Epithelial cell of esophagus (primary cell): Measurements from ENCODE around the gene KCNG1.

Experiments used
- DNase-seq: peaks from one replicate; pipeline ENCODE4 v3.0.0; 2010; ENCODE audit warnings: low read depth
- H3K4me3 ChIP-seq: 2 replicates; pipeline ENCODE4 v1.5.1; 2011; ENCODE audit warnings: mild to moderate bottlenecking, low read length, control low read depth
- TF ChIP-seq, protein P1 (sequence below): IDR thresholded peaks from 2 replicates; pipeline ENCODE4 v1.5.1; 2011; ENCODE audit warnings: low read depth, mild to moderate bottlenecking, low read length, control low read depth, inconsistent platforms; ENCODE audit not compliant: insufficient read depth; ENCODE audit errors: missing control alignments

KCNG1 gene

DNA sequence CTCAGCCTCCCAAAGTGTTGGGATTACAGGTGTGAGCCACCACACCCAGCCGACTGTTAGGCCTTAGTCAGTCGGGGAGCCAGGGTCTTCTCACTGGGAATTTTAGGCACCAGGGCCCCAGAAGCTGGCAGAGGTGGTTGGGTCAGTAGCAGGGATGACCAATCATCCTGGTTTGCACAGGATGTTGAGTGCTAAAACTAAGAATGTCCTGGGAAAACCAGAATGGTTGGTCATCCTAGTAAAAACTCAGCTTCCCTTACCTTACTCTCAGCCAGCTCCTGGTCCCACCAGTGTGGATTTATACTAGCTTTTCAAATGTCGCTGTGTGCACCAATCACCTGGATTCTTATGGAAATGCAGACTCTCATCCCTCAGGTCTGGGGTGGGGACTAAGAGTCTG lies 31.8 kb downstream of the KCNG1 start:
- TF ChIP-seq, protein P1, sequence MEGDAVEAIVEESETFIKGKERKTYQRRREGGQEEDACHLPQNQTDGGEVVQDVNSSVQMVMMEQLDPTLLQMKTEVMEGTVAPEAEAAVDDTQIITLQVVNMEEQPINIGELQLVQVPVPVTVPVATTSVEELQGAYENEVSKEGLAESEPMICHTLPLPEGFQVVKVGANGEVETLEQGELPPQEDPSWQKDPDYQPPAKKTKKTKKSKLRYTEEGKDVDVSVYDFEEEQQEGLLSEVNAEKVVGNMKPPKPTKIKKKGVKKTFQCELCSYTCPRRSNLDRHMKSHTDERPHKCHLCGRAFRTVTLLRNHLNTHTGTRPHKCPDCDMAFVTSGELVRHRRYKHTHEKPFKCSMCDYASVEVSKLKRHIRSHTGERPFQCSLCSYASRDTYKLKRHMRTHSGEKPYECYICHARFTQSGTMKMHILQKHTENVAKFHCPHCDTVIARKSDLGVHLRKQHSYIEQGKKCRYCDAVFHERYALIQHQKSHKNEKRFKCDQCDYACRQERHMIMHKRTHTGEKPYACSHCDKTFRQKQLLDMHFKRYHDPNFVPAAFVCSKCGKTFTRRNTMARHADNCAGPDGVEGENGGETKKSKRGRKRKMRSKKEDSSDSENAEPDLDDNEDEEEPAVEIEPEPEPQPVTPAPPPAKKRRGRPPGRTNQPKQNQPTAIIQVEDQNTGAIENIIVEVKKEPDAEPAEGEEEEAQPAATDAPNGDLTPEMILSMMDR: no peak
- H3K4me3 ChIP-seq: no peak overlapping the region
- DNase-seq: peak; percentile 27

DNA sequence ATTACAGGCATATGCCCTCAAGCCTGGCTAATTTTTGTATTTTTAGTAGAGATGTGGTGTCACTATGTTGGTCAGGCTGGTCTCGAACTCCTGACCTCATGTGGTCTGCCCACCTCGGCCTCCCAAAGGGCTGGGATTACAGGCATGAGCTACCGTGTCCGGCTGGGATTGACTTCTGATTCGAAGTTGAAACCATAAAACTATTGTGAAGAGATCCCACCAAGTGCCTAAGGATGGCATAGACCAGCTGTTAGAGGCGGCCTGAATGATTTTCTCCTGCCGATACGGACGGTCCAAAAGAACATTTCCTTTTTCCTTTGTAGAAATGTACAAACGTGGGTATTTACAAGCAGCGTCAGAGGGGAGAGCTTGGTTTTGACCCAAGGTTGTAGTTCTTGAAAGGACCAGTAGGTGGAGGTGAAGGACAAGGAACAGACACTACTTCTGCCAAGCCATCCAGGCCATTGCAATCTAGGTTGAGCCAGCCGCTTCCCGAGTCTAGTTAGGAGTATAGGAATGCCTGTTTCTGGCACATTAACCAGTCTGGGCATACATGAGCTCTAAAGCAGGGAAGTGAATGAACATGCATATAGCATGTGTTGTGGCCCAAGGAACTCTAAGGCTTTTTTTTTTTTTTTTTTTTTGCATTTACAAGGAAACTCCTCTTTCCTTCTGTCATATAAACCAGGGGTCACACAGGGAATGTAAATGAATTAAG lies 35.3 kb downstream of the KCNG1 start:
- TF ChIP-seq, protein P1: peak; percentile 95
- DNase-seq: peak; percentile 88
- no peak overlapping the region for H3K4me3 ChIP-seq

DNA sequence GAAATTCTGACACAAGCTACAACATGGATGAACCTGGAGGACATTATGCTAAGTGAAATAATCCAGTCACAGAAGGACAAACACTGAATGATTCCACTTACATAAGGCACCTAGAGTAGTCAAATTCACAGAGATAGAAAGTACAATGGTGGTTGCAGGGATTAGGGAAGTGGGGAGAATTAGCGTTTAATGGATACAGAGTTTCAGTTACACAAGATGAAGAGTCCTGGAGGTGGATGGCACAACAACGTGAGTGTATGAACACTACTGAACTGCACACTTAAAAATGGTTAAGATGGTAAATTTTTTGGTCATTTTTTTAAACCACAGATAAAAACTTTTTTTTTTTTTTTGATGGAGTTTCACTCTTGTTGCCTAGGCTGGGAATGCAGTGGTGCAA lies 39.6 kb downstream of the KCNG1 start:
- TF ChIP-seq, protein P1: no peak
- DNase-seq: no peak
- no peak overlapping the region for H3K4me3 ChIP-seq

DNA sequence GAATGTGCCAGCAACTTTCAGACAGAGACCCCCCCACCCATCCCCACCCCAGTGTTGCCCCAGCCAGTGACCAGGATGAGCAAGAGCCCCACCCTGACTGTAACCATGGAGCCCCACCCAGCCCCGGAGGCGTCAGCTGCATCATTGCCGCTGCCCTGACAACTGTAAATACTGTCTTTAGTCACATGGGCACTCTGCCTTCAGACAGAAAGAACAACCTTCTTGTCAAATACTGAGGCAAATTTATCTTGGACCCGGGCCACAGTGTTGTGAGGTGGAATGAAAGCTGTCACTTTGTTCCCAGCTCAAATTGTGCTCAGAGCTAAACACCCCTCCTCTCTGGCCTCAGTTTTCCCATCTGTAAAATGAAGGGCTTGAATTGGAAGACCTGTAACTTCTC lies 40.5 kb downstream of the KCNG1 start:
- DNase-seq: peak; percentile 93
- TF ChIP-seq, protein P1: no peak
- H3K4me3 ChIP-seq: no peak overlapping the region

DNA sequence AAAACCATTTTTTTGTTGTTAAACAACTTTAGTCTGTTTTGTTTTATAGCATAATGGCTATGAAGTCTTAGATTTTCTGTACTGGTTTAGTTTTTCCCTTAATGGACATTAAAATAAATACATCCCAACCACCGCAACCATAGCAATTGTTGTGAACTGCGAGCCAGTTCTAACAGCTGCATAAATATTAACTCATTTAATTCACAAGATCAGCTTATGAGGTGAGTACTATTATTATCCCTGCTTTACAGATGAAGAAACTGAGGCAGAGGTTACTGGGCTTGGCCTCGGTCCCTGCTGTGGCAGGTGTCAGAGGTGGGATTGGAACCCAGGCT lies 41.2 kb downstream of the KCNG1 start:
- TF ChIP-seq, protein P1: no peak
- no peak for DNase-seq
- no peak overlapping the region for H3K4me3 ChIP-seq

DNA sequence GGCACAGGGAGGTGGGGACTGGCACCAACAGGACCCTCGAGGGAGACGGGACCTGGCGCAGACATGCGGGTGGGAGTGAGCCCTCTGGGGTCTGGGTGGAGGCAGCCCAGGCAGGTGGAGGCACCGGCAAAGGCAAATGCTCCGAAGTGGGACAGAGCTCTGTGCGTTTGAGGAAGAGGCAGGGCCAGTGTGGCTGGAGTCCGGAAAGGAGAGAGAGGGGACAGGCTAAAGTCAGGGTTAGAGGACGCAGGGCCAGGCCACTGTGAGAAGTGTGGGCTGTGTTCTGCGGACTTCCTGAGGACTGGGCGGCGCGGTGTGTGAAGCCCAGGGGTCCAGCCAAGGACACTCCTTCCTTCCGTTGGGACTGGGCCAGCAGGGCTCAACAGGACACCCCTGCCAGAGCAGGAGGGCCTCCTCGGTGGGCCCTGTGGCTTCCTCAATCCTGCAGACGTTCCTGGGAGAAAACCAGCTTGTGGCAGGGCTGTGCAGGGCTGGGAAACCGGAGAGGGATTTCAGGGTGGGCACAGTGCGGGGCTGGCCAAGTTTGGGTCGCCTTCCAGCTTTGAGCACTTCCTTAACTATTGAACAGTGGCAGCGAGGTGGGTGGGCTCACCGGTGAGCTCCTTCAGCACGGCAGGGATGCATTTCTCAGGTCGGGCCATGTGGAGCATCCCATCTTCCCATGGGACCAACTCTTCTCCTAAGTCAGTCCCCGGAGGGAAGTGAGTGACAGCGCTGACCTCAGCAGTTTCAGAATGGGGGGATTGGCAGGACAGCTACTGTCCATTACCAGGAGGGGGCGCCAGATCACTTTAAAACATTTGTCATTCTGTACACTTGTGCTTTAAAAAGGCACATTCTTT lies 41.8 kb downstream of the KCNG1 start:
- DNase-seq: peak; percentile 66
- TF ChIP-seq, protein P1: peak; percentile 63
- no peak overlapping the region for H3K4me3 ChIP-seq
